ENCODE measurements around the gene CCL13.

- no peak for TF ChIP-seq CTCF (IDR thresholded peaks at IDR 0.05)
- no peak for TF ChIP-seq POLR2A (IDR thresholded peaks at IDR 0.05)
These were observed 22.4 kb downstream of the CCL13 start for GRCh38 chr17:34378664-34379101.

Measured in esophagus squamous epithelium (tissue), 4 donors.